HG03575 (cell line): ENCODE measurements around the gene RBMY1B.
"Not testable (repeated sequence)": the region's sequence is repeated elsewhere in the genome, so short reads cannot be mapped to it uniquely, and the experiment has no call there.

ENCODE experiments used
- ATAC-seq: cut with Tn5 transposase; IDR thresholded peaks from one replicate; pipeline ENCODE4 v1.9.1; 2021; ENCODE audit not compliant: unreplicated experiment, insufficient number of reproducible peaks, low FRiP score; ENCODE audit errors: extremely low read depth

Gene RBMY1B

DNA sequence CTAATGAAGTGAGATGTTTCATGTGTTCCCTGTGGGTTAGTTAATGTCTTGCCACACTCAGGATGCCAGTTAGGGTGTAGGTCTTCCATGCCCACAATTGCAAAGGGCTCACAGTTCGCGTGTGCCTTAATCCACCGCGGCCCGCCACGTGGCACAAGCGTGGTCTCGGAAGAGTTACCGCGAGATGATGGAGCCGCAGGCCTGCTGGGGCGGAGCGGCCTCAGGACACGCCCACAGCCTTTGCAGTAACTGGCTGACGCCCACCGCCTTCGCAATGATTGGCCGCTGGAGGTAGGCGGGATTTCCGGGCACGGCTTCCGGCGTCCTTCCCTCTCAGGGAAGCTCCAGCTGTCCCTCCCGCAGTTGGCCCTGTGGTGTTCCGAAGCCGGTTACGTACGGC, at the start of gene RBMY1B:
RBMY1B (plus strand) TSS at position 301 of the 400 bp plus-strand sequence. CDS start 2,013 bp downstream, outside the sequence.
- not testable (repeated sequence) for ATAC-seq

DNA sequence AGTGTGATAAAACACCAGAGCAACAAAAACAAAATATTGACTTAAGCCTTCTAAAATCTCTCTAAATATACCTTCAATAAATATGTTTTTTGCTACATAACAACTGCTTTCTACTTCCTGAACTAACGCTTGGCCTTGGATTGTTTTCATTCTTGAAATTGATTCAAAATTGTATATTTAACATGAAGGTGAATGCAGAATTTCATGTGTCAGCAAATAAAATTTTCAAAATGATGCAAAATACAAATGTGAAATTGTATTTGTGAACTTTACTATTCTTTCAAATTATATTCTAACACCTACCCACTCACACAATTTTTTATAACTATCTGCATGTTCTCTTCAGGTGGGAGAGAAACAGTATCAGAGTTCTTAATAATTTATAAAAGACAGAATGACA, 48.2 kb upstream of the RBMY1B start:
- not testable (repeated sequence) for ATAC-seq

DNA sequence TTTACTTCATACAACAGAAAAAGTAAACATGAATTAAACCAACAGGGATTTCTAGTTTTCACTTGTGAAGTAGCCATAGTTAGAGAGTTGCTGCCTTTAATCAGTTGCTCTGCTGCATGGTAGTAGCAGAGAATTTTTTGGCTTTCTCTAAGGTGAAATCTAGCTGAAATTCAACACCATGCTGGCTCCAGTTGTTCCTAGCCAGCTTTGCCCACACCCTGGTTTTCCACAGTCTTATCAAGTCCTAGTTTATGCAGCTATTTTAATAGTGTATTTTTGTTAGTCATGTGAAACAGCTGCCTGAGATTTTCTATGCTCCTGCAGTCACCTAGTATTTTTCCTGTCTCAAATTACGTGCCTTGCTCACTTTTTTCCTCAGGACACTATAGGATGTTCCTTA, 28.2 kb upstream of the RBMY1B start:
- ATAC-seq: no peak

DNA sequence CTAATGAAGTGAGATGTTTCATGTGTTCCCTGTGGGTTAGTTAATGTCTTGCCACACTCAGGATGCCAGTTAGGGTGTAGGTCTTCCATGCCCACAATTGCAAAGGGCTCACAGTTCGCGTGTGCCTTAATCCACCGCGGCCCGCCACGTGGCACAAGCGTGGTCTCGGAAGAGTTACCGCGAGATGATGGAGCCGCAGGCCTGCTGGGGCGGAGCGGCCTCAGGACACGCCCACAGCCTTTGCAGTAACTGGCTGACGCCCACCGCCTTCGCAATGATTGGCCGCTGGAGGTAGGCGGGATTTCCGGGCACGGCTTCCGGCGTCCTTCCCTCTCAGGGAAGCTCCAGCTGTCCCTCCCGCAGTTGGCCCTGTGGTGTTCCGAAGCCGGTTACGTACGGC, 23.4 kb downstream of the RBMY1B start, which contains the start of gene RBMY1A1:
RBMY1A1 (plus strand) TSS at position 301 of the 400 bp plus-strand sequence. CDS start 2,013 bp downstream, outside the sequence.
- ATAC-seq: not testable (repeated sequence)

DNA sequence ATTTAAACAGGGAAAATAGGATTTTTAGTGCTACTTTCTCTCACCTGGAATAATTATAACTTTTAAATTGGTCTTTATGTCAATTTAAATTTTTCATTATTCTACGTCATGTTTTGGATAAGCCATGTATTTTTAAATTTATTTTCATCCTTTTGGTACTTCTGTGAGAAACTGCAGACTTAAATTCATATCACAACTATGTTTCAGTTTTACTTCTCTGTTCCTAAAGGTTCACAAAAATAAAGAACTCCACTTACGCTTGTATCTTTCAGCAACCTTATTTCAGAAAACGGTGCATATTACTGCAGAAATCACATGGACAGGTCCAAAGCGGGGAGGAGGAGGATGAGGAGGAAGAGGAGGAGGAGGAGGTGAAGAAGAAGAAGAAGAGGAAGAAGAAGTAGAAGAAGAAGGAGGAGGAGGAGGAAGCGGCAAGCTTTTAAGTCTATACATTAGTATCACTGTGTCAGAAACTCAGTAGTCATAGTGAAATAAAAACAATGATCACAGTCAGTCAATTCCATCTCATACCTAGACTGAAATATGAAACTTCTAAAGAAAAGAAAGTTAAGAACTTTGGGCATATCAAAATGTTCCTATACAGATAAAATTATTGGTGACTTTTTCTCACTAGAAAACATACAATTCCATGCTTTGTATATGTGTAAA, 48.3 kb downstream of the RBMY1B start:
- ATAC-seq: not testable (repeated sequence)
